Suprapubic skin (tissue), 4 donors: ENCODE measurements around the gene CCDC85C.
A peak's percentile ranks its signal among the peaks of the same experiment; 100 is the strongest.

Experiments used
- EP300 ChIP-seq: sonication (generic); formaldehyde crosslinking; IDR thresholded peaks from one replicate; pipeline ENCODE4 v1.6.1; 2017; ENCODE audit warnings: antibody characterized with exemption
- POLR2A ChIP-seq, 2 donors: fragments of 450-650 bp; IDR thresholded peaks; one replicate each; pipeline ENCODE4 v1.6.1; 2017; ENCODE audit warnings: antibody characterized with exemption in 2 of 2, mild to moderate bottlenecking in 2 of 2, moderate library complexity in 2 of 2
- POLR2AphosphoS5 ChIP-seq, 3 donors: sonication (generic); formaldehyde crosslinking; IDR thresholded peaks; one replicate each; pipeline ENCODE4 v1.6.1; 2017; ENCODE audit warnings: antibody characterized with exemption in 3 of 3
- TF ChIP-seq, protein P1 (sequence below), 2 donors: fragments of 200-600 bp in 1 of 2; fragments of 450-650 bp in 1 of 2; sonication (generic) in 1 of 2; IDR thresholded peaks; one replicate each; pipeline ENCODE4 v1.5.1; 2016 to 2019; ENCODE audit warnings: antibody characterized with exemption in 2 of 2, mild to moderate bottlenecking in 1 of 2, moderate library complexity in 1 of 2

DNA sequence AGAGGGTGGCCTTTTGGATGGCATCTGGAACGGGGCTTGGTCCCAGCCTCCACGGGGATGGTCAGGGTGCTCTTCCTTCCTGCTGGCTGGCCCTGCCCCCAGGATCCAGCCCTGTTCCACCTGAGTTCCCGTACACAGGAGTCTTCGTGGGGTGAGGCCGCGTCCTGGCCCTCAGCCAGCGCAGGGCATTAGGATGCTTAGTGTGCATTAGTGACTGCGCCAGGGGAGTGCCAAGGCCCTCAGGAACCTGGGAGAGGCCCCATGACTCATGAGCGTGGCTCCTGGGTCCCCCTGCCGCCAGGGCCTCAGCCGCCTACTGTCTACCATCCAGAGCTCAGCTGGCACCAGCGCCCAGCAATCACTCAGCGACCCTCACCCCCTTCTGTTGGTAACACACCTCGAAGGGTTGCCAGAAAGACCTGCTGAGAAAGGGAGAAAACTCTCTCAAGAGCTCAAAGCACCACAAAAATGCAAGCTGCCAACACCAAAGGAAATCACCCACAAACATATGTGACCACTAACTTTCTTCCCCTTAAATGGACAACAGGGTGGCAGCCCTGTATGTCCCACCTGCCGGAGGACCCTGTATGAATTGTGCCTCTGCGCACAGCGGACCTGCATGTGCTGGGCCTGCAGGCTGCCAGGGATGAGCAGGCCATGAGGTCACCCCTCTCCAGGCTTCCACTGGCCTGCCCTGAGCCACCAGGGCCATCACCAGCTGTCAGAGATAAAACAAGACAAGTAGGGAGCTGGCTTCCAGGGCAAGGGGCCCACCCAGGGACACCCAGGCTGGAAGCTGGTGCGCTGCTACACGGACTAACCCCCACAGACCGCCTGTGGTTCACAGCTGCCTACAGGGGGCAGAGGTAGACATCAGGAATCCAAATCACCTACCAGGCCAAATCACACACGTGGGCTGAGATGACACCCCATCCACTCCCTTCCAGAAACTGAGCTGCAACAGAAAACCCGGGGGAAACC is 28.7 kb downstream of the CCDC85C start:
- no peak for TF ChIP-seq POLR2A (IDR thresholded peaks at IDR 0.05)
- TF ChIP-seq, protein P1, sequence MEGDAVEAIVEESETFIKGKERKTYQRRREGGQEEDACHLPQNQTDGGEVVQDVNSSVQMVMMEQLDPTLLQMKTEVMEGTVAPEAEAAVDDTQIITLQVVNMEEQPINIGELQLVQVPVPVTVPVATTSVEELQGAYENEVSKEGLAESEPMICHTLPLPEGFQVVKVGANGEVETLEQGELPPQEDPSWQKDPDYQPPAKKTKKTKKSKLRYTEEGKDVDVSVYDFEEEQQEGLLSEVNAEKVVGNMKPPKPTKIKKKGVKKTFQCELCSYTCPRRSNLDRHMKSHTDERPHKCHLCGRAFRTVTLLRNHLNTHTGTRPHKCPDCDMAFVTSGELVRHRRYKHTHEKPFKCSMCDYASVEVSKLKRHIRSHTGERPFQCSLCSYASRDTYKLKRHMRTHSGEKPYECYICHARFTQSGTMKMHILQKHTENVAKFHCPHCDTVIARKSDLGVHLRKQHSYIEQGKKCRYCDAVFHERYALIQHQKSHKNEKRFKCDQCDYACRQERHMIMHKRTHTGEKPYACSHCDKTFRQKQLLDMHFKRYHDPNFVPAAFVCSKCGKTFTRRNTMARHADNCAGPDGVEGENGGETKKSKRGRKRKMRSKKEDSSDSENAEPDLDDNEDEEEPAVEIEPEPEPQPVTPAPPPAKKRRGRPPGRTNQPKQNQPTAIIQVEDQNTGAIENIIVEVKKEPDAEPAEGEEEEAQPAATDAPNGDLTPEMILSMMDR (IDR thresholded peaks at IDR 0.05), result peak in 1 of 2 donors; percentile 8
- TF ChIP-seq POLR2AphosphoS5 (IDR thresholded peaks at IDR 0.05), result peak in 1 of 3 donors; percentile 69
- no peak for TF ChIP-seq EP300
